GM12878 (cell line): ENCODE data around the gene SERINC5. TPM values are rescaled to one million over a fixed set of nuclear protein-coding genes. Genes with fewer than 3 reads are reported as not detected.
"Not testable (repeated sequence)": the region's sequence is repeated elsewhere in the genome, so short reads cannot be mapped to it uniquely, and the experiment has no call there.

ENCODE experiments used
- ATAC-seq: fragments of 200-7000 bp; cut with Tn5 transposase; 3 replicates; pipeline ENCODE4 v1.9.1; 2020; ENCODE audit warnings: mild to moderate bottlenecking, moderate library complexity
- BruUV-seq: library from RNA; stranded (reverse); fragments of 400-500 nt; replicated peaks from 2 replicates; lab custom pipeline; 2021; lab: Mats Ljungman, UMichigan
- CTCF ChIA-PET: fragments of 300-600 bp; sonication (Branson Sonifier 250); formaldehyde crosslinking; extraction: SDS; loops from one replicate; lab custom pipeline; 2021; ENCODE audit warnings: inconsistent platforms; lab: Yijun Ruan, JAX
- POLR2A ChIA-PET: fragments of 350-600 bp; formaldehyde crosslinking; extraction: SDS; loops from one replicate; lab custom pipeline; 2021; ENCODE audit warnings: inconsistent platforms; lab: Charles Lee
- RAD21 ChIA-PET: fragments of 300-600 bp; sonication (Branson Sonifier 250); formaldehyde crosslinking; loops from one replicate; lab custom pipeline; 2023; ENCODE audit warnings: antibody characterized with exemption; ENCODE audit not compliant: unreplicated experiment; lab: Charles Lee
- SMC1A ChIA-PET: fragments of 300-600 bp; sonication (Branson Sonifier 250); formaldehyde crosslinking; loops from one replicate; lab custom pipeline; 2023; ENCODE audit not compliant: unreplicated experiment, uncharacterized antibody; lab: Charles Lee
- DNase-seq: peaks from one replicate; pipeline ENCODE4 v3.0.0-alpha.2; 2011; ENCODE audit warnings: low read depth, low spot score
- FAIRE-seq: peaks from 3 replicates; lab custom pipeline; 2011; peaks lifted over from hg19 to GRCh38; lab: Jason Lieb, UNC
- H2AFZ ChIP-seq: 2 replicates; pipeline ENCODE4 v1.6.0; 2011; ENCODE audit warnings: low read depth, low read length, control low read depth; ENCODE audit not compliant: control insufficient read depth
- H3K27ac ChIP-seq: 2 replicates; pipeline ENCODE4 v1.5.1; 2011; ENCODE audit warnings: control low read depth; ENCODE audit not compliant: control insufficient read depth, insufficient read depth
- H3K27me3 ChIP-seq, 2 experiments: replicated peaks in 1 of 2; 2 replicates each; pipeline versions ENCODE4 v1.6.0 to v1.6.1; 2011; ENCODE audit warnings: low read length in 1 of 2; ENCODE audit not compliant: control insufficient read depth in 2 of 2, insufficient read depth in 2 of 2
- H3K36me3 ChIP-seq, 2 experiments: 2 replicates each; pipeline ENCODE4 v1.5.1; 2011; ENCODE audit warnings: low read length in 1 of 2; ENCODE audit not compliant: control insufficient read depth in 2 of 2, insufficient read depth in 2 of 2
- H3K4me1 ChIP-seq: 2 replicates; pipeline ENCODE4 v1.6.1; 2011; ENCODE audit warnings: mild to moderate bottlenecking, low read length, moderate library complexity, mixed read lengths; ENCODE audit not compliant: control insufficient read depth, insufficient read depth
- H3K4me2 ChIP-seq: 2 replicates; pipeline ENCODE4 v1.6.0; 2011; ENCODE audit warnings: control low read depth; ENCODE audit not compliant: control insufficient read depth, insufficient read depth
- H3K4me3 ChIP-seq: fragments of 200-600 bp; sonication (generic); 2 replicates; pipeline ENCODE4 v1.5.1; 2016
- H3K79me2 ChIP-seq: 2 replicates; pipeline ENCODE4 v1.6.0; 2011; ENCODE audit warnings: low read length; ENCODE audit not compliant: control insufficient read depth, insufficient read depth
- H3K9ac ChIP-seq: 2 replicates; pipeline ENCODE4 v1.8.0; 2011; ENCODE audit warnings: low read length, control low read depth, mixed read lengths; ENCODE audit not compliant: control insufficient read depth, insufficient read depth
- H3K9me3 ChIP-seq: replicated peaks from 3 replicates; pipeline ENCODE4 v1.5.1; 2011; ENCODE audit warnings: mild to moderate bottlenecking, low read length; ENCODE audit not compliant: control insufficient read depth, insufficient read depth
- H4K20me1 ChIP-seq: 2 replicates; pipeline ENCODE4 v1.6.0; 2011; ENCODE audit not compliant: control insufficient read depth, insufficient read depth
- EZH2 ChIP-seq: IDR thresholded peaks from 2 replicates; pipeline ENCODE4 v1.6.1; 2012; ENCODE audit warnings: low read depth, mild to moderate bottlenecking, control low read depth, inconsistent platforms, low read length, borderline replicate concordance; ENCODE audit not compliant: control insufficient read depth
- HDGF ChIP-seq: fragments of 450-650 bp; IDR thresholded peaks from 2 replicates; pipeline ENCODE4 v1.6.1; 2016; ENCODE audit warnings: antibody characterized with exemption
- NR2C2 ChIP-seq: IDR thresholded peaks from 2 replicates; pipeline ENCODE4 v1.6.1; 2011; ENCODE audit warnings: borderline replicate concordance, low read depth; ENCODE audit not compliant: control insufficient read depth, insufficient read length
- NRF1 ChIP-seq: conservative IDR thresholded peaks from 2 replicates; pipeline ENCODE4 v1.6.1; 2011; ENCODE audit warnings: mild to moderate bottlenecking, low read depth, low read length, improper control_type of control experiment
- PML ChIP-seq: IDR thresholded peaks from 2 replicates; pipeline ENCODE4 v1.6.1; 2012; ENCODE audit warnings: low read length, inconsistent platforms
- POLR2AphosphoS2 ChIP-seq: IDR thresholded peaks from 2 replicates; pipeline ENCODE4 v1.6.1; 2011; ENCODE audit warnings: low read depth, mild to moderate bottlenecking, low read length, improper control_type of control experiment, moderate library complexity
- WGBS: methylation state at CpG from one replicate; pipeline ENCODE4 v1.1.6; 2016; ENCODE audit warnings: low lambda C conversion rate; ENCODE audit not compliant: insufficient replicate concordance, insufficient coverage; ENCODE audit errors: missing lambda C conversion rate; 5-methylcytosine and 5-hydroxymethylcytosine counted together
- in situ Hi-C: fragments of 300-500 bp; cut with MboI; formaldehyde crosslinking; loops from 9 replicates; pipeline ENCODE4 v1.14.3; 2018; ENCODE audit warnings: mixed read lengths
- intact Hi-C: fragments of 100-400 bp; cut with micrococcal nuclease; formaldehyde crosslinking; loops from one replicate; pipeline ENCODE4 v1.14.2; 2022; ENCODE audit not compliant: unreplicated experiment
- polyA plus RNA-seq, 11 experiments: library from polyadenylated mRNA; depleted of rRNA in 4 of 11; unstranded in 6 of 11; stranded (reverse) in 5 of 11; fragments of >200 nt; fragmentation: Nextera tagmentation in 4 of 11; fragmentation: Illumina TruSeq in 1 of 11; extraction: Ambion mirVana in 4 of 11; extraction: Trizol in 1 of 11; gene quantifications; 1 replicate in 1 of 11; 2 replicates in 10 of 11; pipeline versions ENCODE4 v1.2.1 to v1.2.3, GENCODE V29; 2011 to 2016; ENCODE audit warnings: inconsistent platforms in 2 of 11, missing spikeins in 2 of 11, low read depth in 1 of 11
- total RNA-seq, 4 experiments: library from RNA; depleted of rRNA in 3 of 4; stranded (reverse); fragments of >200 nt in 3 of 4; fragmentation: Illumina TruSeq in 1 of 4; extraction: Trizol in 1 of 4; gene quantifications; 2 replicates each; pipeline versions ENCODE4 v1.2.1 to v1.2.3, GENCODE V29; 2013 to 2021

SERINC5 gene
- total and polyA plus RNA-seq, 10 of the 15 experiments (the other 5 are each of a cell fraction or from before 2014, with no cell fraction given): 0.66 to 7.0 (median 2.8) TPM

GRCh38 chr5:80154289-80154688, 101.6 kb downstream of the SERINC5 start:
- BruUV-seq, H3K36me3 ChIP-seq, H3K4me2 ChIP-seq, ATAC-seq, H3K27me3 ChIP-seq, H3K9ac ChIP-seq, H2AFZ ChIP-seq, intact Hi-C loops, CTCF ChIA-PET, H3K79me2 ChIP-seq, in situ Hi-C loops, H3K4me3 ChIP-seq, DNase-seq, H3K27ac ChIP-seq, H4K20me1 ChIP-seq, H3K4me1 ChIP-seq, H3K9me3 ChIP-seq, FAIRE-seq, POLR2A ChIA-PET, RAD21 ChIA-PET: not testable (repeated sequence)
- SMC1A ChIA-PET: interaction anchor here (1.2 kb wide), 1 partner anchor 54 kb away, joined by 4 read pairs; no protein-coding TSS in a partner anchor
- 81% methylated on average over 8 of the region's 8 CpGs for WGBS

- no peak for FAIRE-seq
- H3K79me2 ChIP-seq: no peaks in the 10 kb centered on the region
These were observed 102.2 kb downstream of the SERINC5 start for GRCh38 chr5:80153586-80154126.

More at GRCh38 chr5:80153586-80154126, 102.2 kb downstream of the SERINC5 start:
- BruUV-seq: no TSS peak
- no peak for TF ChIP-seq NR2C2
- TF ChIP-seq PML: no peak
- TF ChIP-seq POLR2AphosphoS2: no peak
- TF ChIP-seq EZH2: no peak
- TF ChIP-seq NRF1: no peak
- no peak for TF ChIP-seq HDGF
- no peak for ATAC-seq
- no peak overlapping the region for H3K4me2 ChIP-seq
- intact Hi-C loops (no loop called here), in situ Hi-C loops (no loop called here)
- ChIA-PET CTCF (no interaction called here), RAD21 (interaction anchor here (0.7 kb wide), 1 partner anchor 124 kb away, joined by 3 read pairs; no protein-coding TSS in a partner anchor), SMC1A (interaction anchor here (1.1 to 1.3 kb wide), 3 partner anchors 8 to 54 kb away, joined by 3 to 4 read pairs (median 3); no protein-coding TSS in a partner anchor), POLR2A (no interaction called here)
- no peaks in the 10 kb centered on the region for H3K36me3 ChIP-seq
- H3K4me1 ChIP-seq: no peaks in the 10 kb centered on the region
- no peak overlapping the region for H3K9ac ChIP-seq
- H3K4me3 ChIP-seq: no peak overlapping the region
- no peaks in the 10 kb centered on the region for H4K20me1 ChIP-seq
- H3K9me3 ChIP-seq: no peaks in the 10 kb centered on the region
- DNase-seq: no peak
- H3K27ac ChIP-seq: no peak overlapping the region
- no peaks in the 10 kb centered on the region for H3K27me3 ChIP-seq
- H2AFZ ChIP-seq: no peak overlapping the region
- WGBS: 43% methylated on average over 8 of the region's 8 CpGs
